ENCODE measurements around the gene SPTBN1. TPM values are rescaled to one million over a fixed set of nuclear protein-coding genes. Genes with fewer than 3 reads are reported as not detected.
"Not testable (repeated sequence)": the region's sequence is repeated elsewhere in the genome, so short reads cannot be mapped to it uniquely, and the experiment has no call there.

SPTBN1 gene
- total RNA-seq, 2 experiments from 2014 or later: 132 to 183 TPM

DNA sequence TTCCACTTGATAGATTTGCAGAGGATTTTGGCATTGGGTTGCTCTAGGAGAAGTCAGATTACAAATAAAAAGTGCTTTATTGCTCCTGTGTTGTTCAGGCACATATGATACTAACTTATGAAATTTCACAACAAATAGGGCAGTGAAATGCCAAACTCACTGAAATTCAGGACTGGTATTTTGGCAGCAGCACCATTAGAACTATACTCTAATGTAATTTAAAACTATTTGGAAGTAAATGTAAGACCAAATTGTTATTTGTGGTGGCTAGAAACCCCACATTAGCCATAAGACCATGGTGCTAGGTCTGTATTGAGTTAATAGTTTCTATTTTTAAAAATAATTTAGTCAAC lies 57.2 kb downstream of the SPTBN1 start:
- Histone ChIP-seq H4K20me1 (ENCODE audit: insufficient read depth, low read length) (no peaks in the 10 kb centered on the region), H3K79me2 (ENCODE audit: insufficient read depth, low read depth, low read length) (no peaks in the 10 kb centered on the region), H3K4me1 (ENCODE audit: insufficient read depth, low read length, poor library complexity, severe bottlenecking) (no peaks in the 10 kb centered on the region), H2AFZ (ENCODE audit: low read length) (no peak overlapping the region), H3K27ac (ENCODE audit: low read depth, low read length, poor library complexity, severe bottlenecking) (no peak overlapping the region), H3K9me3 (ENCODE audit: low read length) (no peaks in the 10 kb centered on the region), H3K4me2 (ENCODE audit: low read length) (no peak overlapping the region), H3K9me2 (ENCODE audit: insufficient read depth, low read length) (no peaks in the 10 kb centered on the region), H3K4me3 (ENCODE audit: low read depth, low read length, poor library complexity, severe bottlenecking) (no peak overlapping the region), H3K36me3 (ENCODE audit: insufficient read depth, low read length) (no peaks in the 10 kb centered on the region)
- intact Hi-C loops (cut with micrococcal nuclease; ENCODE audit: unreplicated experiment): no loop called here
- ChIA-PET POLR2A (interaction anchor here (0.6 kb wide), 2 partner anchors 387 to 411 kb away, joined by 4 read pairs; no protein-coding TSS in a partner anchor), CTCF (ENCODE audit: unreplicated experiment) (interaction anchor here (0.6 kb wide), 1 partner anchor 147 kb away, joined by 3 read pairs; no protein-coding TSS in a partner anchor)
- no peak for DNase-seq (ENCODE audit: low spot score)
- BruUV-seq (replicated peaks): no TSS peak
- no peak for TF ChIP-seq EZH2phosphoT487 (IDR thresholded peaks at IDR 0.05; ENCODE audit: borderline replicate concordance, low read depth, low read length)
- TF ChIP-seq, protein P1, sequence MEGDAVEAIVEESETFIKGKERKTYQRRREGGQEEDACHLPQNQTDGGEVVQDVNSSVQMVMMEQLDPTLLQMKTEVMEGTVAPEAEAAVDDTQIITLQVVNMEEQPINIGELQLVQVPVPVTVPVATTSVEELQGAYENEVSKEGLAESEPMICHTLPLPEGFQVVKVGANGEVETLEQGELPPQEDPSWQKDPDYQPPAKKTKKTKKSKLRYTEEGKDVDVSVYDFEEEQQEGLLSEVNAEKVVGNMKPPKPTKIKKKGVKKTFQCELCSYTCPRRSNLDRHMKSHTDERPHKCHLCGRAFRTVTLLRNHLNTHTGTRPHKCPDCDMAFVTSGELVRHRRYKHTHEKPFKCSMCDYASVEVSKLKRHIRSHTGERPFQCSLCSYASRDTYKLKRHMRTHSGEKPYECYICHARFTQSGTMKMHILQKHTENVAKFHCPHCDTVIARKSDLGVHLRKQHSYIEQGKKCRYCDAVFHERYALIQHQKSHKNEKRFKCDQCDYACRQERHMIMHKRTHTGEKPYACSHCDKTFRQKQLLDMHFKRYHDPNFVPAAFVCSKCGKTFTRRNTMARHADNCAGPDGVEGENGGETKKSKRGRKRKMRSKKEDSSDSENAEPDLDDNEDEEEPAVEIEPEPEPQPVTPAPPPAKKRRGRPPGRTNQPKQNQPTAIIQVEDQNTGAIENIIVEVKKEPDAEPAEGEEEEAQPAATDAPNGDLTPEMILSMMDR (conservative IDR thresholded peaks at IDR 0.05; ENCODE audit: low read length): no peak

DNA sequence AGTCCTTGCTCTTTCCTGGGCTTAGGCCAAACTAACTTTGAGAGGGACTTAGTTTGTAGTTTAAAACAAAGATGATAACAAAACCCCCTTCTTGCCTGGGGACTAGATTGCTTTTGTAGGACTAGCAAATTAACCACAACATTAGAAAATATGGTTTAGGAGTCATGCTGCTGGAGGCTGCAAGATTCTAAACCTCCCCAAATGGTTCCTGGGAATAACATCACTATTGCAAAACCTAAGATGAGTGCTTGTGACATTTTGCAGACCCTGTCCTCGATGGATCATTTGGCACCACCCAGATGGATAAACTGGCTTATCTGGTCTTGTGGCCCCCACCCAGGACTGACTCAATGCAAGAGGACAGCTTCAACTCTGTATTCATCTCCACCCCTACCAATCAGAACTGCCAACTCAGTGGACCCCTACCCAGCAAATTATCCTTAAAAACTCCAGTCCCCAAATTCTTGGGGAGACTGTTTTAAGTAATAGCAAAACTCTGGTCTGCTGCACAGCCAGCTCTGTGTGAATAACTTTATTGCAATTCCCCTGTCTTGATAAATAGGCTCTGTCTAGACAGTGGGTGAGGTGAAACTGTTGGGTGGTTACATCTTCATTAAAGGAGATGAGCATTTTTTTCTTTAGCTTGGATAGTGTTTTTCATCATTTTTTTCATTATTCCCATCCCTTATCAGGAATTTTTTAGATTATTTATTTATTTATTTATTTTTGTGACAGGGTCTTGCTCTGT lies 58.9 kb downstream of the SPTBN1 start:
- H3K4me3 ChIP-seq (ENCODE audit: low read depth, low read length, poor library complexity, severe bottlenecking): no peak overlapping the region
- no peak overlapping the region for H3K27ac ChIP-seq (ENCODE audit: low read depth, low read length, poor library complexity, severe bottlenecking)
- TF ChIP-seq, protein P1 (conservative IDR thresholded peaks at IDR 0.05; ENCODE audit: low read length): no peak
- no peak for TF ChIP-seq EZH2phosphoT487 (IDR thresholded peaks at IDR 0.05; ENCODE audit: borderline replicate concordance, low read depth, low read length)
- POLR2A ChIA-PET: interaction anchor here (0.7 kb wide), 1 partner anchor 362 kb away, joined by 3 read pairs; no protein-coding TSS in a partner anchor
- no peak for DNase-seq (ENCODE audit: low spot score)
- CTCF ChIA-PET (ENCODE audit: unreplicated experiment): no interaction called here
- BruUV-seq (replicated peaks): no TSS peak
- no peaks in the 10 kb centered on the region for H4K20me1 ChIP-seq (ENCODE audit: insufficient read depth, low read length)
- H3K4me2 ChIP-seq (ENCODE audit: low read length): no peak overlapping the region
- no peaks in the 10 kb centered on the region for H3K4me1 ChIP-seq (ENCODE audit: insufficient read depth, low read length, poor library complexity, severe bottlenecking)
- no peak overlapping the region for H2AFZ ChIP-seq (ENCODE audit: low read length)
- intact Hi-C loops (cut with micrococcal nuclease; ENCODE audit: unreplicated experiment): no loop called here
- H3K36me3 ChIP-seq (ENCODE audit: insufficient read depth, low read length): no peaks in the 10 kb centered on the region
- no peaks in the 10 kb centered on the region for H3K9me2 ChIP-seq (ENCODE audit: insufficient read depth, low read length)
- H3K79me2 ChIP-seq (ENCODE audit: insufficient read depth, low read depth, low read length): no peaks in the 10 kb centered on the region
- H3K9me3 ChIP-seq (ENCODE audit: low read length): no peaks in the 10 kb centered on the region

DNA sequence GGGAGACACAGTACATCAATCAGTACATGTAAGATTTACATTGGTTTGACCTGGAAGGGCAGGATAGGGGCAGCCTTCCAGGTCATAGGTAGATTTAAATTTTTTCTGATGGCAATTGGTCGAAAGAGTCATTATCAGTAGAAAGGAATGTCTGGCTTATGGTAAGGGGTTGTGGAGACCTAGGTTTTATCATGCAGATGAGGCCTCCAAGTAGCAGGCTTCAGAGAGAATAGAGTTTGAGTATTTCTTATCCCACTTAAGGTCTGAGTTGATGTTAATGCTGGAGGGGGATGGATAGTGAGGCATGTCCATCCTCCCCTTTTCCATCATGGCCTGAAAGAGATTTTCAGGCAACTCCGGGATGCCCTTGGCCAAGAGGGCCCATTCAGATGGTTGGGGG lies 60.7 kb downstream of the SPTBN1 start:
- no peak overlapping the region for H2AFZ ChIP-seq (ENCODE audit: low read length)
- H3K9me3 ChIP-seq (ENCODE audit: low read length): no peaks in the 10 kb centered on the region
- H3K36me3 ChIP-seq (ENCODE audit: insufficient read depth, low read length): no peaks in the 10 kb centered on the region
- TF ChIP-seq EZH2phosphoT487 (IDR thresholded peaks at IDR 0.05; ENCODE audit: borderline replicate concordance, low read depth, low read length): no peak
- TF ChIP-seq, protein P1 (conservative IDR thresholded peaks at IDR 0.05; ENCODE audit: low read length): no peak
- ChIA-PET CTCF (ENCODE audit: unreplicated experiment) (interaction anchor here (0.7 kb wide), 1 partner anchor 149 kb away, joined by 3 read pairs; no protein-coding TSS in a partner anchor), POLR2A (interaction anchor here (0.7 to 1.4 kb wide), 5 partner anchors 10 to 272 kb away, joined by 3 to 5 read pairs (median 3); no protein-coding TSS in a partner anchor)
- no peaks in the 10 kb centered on the region for H3K4me1 ChIP-seq (ENCODE audit: insufficient read depth, low read length, poor library complexity, severe bottlenecking)
- no peaks in the 10 kb centered on the region for H3K79me2 ChIP-seq (ENCODE audit: insufficient read depth, low read depth, low read length)
- no peaks in the 10 kb centered on the region for H4K20me1 ChIP-seq (ENCODE audit: insufficient read depth, low read length)
- no peak for DNase-seq (ENCODE audit: low spot score)
- H3K4me2 ChIP-seq (ENCODE audit: low read length): no peak overlapping the region
- no peak overlapping the region for H3K27ac ChIP-seq (ENCODE audit: low read depth, low read length, poor library complexity, severe bottlenecking)
- H3K4me3 ChIP-seq (ENCODE audit: low read depth, low read length, poor library complexity, severe bottlenecking): no peak overlapping the region
- BruUV-seq (replicated peaks): no TSS peak
- no peaks in the 10 kb centered on the region for H3K9me2 ChIP-seq (ENCODE audit: insufficient read depth, low read length)
- intact Hi-C loops (cut with micrococcal nuclease; ENCODE audit: unreplicated experiment): no loop called here

DNA sequence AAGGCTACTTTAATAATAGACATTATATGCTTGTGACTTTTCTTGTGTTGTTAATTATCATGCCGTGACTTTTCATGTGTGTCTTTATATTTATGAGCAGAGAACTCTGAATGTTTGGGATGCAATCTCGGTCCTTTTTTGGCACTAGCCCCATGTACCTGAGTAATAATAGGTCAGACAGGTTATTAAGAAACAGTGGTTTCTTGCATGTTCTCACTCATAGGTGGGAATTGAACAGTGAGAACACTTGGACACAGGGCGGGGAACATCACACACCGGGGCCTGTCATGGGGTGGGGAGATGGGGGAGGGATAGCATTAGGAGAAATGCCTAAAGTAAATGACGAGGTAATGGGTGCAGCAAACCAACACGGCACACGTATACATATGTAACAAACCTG lies 61.9 kb downstream of the SPTBN1 start:
- BruUV-seq (replicated peaks); H3K4me3 ChIP-seq (ENCODE audit: low read depth, low read length, poor library complexity, severe bottlenecking); DNase-seq (ENCODE audit: low spot score); H3K27ac ChIP-seq (ENCODE audit: low read depth, low read length, poor library complexity, severe bottlenecking); H2AFZ ChIP-seq (ENCODE audit: low read length); H3K9me3 ChIP-seq (ENCODE audit: low read length); H3K79me2 ChIP-seq (ENCODE audit: insufficient read depth, low read depth, low read length); CTCF ChIA-PET (ENCODE audit: unreplicated experiment); H3K36me3 ChIP-seq (ENCODE audit: insufficient read depth, low read length); H4K20me1 ChIP-seq (ENCODE audit: insufficient read depth, low read length); H3K4me2 ChIP-seq (ENCODE audit: low read length); intact Hi-C loops (cut with micrococcal nuclease; ENCODE audit: unreplicated experiment); H3K9me2 ChIP-seq (ENCODE audit: insufficient read depth, low read length): not testable (repeated sequence)
- peaks cover 10% of the 10 kb centered on the region for H3K4me1 ChIP-seq (ENCODE audit: insufficient read depth, low read length, poor library complexity, severe bottlenecking)
- POLR2A ChIA-PET: interaction anchor here (0.7 to 1.4 kb wide), 3 partner anchors 12 to 767 kb away, joined by 3 to 5 read pairs (median 3); no protein-coding TSS in a partner anchor

Data from OCI-LY7 (cell line).